SK-N-SH treated with all-trans-retinoic acid at 6 μM for 48 hours (cell line): Measurements from ENCODE around the gene GPBP1.

ENCODE experiments used
- OSR1 ChIP-seq: fragments of 250-450 bp; sonication (Bioruptor Pico); IDR thresholded peaks from 2 replicates; pipeline ENCODE4 v1.8.0; 2022; ENCODE audit warnings: moderate library complexity, mild to moderate bottlenecking, inconsistent platforms
- SNAI2 ChIP-seq: fragments of 250-450 bp; sonication (Bioruptor Pico); IDR thresholded peaks from 2 replicates; pipeline ENCODE4 v1.5.0; 2020; ENCODE audit warnings: mild to moderate bottlenecking, moderate library complexity
- TSHZ2 ChIP-seq: fragments of 250-450 bp; sonication (Bioruptor Pico); IDR thresholded peaks from 2 replicates; pipeline ENCODE4 v1.5.0; 2020; ENCODE audit warnings: mild to moderate bottlenecking, moderate library complexity

GRCh38 chr5:57155033-57155432 lies 18.8 kb upstream of the GPBP1 start:
- TF ChIP-seq TSHZ2, result no peak
- no peak for TF ChIP-seq SNAI2
- TF ChIP-seq OSR1 (CRISPR knock-in tag), result no peak
